ENCODE results near the gene OR7C2.
"Not testable (repeated sequence)": the region's sequence is repeated elsewhere in the genome, so short reads cannot be mapped to it uniquely, and the experiment has no call there.

Gene OR7C2

GRCh38 chr19:14943601-14944000 is 2.3 kb downstream of the OR7C2 start:
- TF ChIP-seq, protein P1, sequence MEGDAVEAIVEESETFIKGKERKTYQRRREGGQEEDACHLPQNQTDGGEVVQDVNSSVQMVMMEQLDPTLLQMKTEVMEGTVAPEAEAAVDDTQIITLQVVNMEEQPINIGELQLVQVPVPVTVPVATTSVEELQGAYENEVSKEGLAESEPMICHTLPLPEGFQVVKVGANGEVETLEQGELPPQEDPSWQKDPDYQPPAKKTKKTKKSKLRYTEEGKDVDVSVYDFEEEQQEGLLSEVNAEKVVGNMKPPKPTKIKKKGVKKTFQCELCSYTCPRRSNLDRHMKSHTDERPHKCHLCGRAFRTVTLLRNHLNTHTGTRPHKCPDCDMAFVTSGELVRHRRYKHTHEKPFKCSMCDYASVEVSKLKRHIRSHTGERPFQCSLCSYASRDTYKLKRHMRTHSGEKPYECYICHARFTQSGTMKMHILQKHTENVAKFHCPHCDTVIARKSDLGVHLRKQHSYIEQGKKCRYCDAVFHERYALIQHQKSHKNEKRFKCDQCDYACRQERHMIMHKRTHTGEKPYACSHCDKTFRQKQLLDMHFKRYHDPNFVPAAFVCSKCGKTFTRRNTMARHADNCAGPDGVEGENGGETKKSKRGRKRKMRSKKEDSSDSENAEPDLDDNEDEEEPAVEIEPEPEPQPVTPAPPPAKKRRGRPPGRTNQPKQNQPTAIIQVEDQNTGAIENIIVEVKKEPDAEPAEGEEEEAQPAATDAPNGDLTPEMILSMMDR (IDR thresholded peaks at IDR 0.05; ENCODE audit: low read depth, low read length) = no peak
- no peak overlapping the region for H3K4me3 ChIP-seq (replicated peaks in 1 of 2; ENCODE audit: low read depth in 2 of 2, low read length in 2 of 2)
- DNase-seq (ENCODE audit: low read depth in 2 of 2) = peak in 1 of 2 donors; percentile 51

- H3K4me3 ChIP-seq (replicated peaks in 1 of 2; ENCODE audit: low read depth in 2 of 2, low read length in 2 of 2) = no peak overlapping the region
- no peak for DNase-seq (ENCODE audit: low read depth in 2 of 2)
- TF ChIP-seq, protein P1 (IDR thresholded peaks at IDR 0.05; ENCODE audit: low read depth, low read length) = no peak
Measured at GRCh38 chr19:14944456-14944855, 3.2 kb downstream of the OR7C2 start.

DNA sequence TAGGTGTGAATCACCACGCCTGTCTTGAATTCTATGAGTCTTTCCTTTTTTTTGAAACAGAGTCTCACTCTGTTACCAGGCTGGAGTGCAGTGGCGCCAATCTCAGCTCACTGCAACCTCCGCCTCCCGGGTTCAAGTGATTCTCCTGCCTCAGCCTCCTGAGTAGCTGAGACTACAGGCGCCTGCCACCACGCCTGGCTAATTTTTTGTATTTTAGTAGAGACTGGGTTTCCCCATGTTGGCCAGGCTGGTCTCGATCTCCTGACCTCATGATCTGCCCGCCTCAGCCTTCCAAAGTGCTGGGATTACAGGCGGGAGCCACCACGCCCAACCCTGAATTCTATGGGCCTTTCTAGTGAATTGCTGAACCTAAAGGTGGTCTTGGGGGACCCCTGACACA is 8.1 kb downstream of the OR7C2 start:
- H3K4me3 ChIP-seq (replicated peaks in 1 of 2; ENCODE audit: low read depth in 2 of 2, low read length in 2 of 2); DNase-seq (ENCODE audit: low read depth in 2 of 2): not testable (repeated sequence)

DNA sequence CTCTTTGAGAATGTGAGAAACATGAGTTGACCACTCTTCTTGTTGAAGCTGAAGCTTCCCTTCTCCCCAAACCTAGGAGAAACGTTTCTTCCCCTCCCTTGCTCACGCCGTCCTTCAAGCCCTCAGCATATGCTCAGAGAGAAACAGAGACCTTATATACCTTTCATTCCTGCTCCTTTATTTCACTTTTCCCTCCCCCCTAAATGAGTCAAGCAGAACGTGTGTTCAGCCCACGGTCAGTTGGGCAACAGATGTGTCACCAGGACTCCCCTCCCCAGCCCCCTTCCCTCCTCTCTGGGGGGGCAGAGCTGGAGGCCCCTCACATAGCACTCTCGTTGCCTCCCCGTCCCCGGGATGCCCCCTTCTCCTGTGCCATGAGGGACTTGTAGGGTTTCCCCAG is 8.6 kb downstream of the OR7C2 start:
- H3K4me3 ChIP-seq (replicated peaks in 1 of 2; ENCODE audit: low read depth in 2 of 2, low read length in 2 of 2) = no peak overlapping the region
- TF ChIP-seq, protein P1 (IDR thresholded peaks at IDR 0.05; ENCODE audit: low read depth, low read length) = no peak
- no peak for DNase-seq (ENCODE audit: low read depth in 2 of 2)

GRCh38 chr19:14950421-14950820 is 9.1 kb downstream of the OR7C2 start:
- DNase-seq (ENCODE audit: low read depth in 2 of 2) = no peak
- H3K4me3 ChIP-seq (replicated peaks in 1 of 2; ENCODE audit: low read depth in 2 of 2, low read length in 2 of 2) = no peak overlapping the region
- TF ChIP-seq, protein P1 (IDR thresholded peaks at IDR 0.05; ENCODE audit: low read depth, low read length) = no peak

DNA sequence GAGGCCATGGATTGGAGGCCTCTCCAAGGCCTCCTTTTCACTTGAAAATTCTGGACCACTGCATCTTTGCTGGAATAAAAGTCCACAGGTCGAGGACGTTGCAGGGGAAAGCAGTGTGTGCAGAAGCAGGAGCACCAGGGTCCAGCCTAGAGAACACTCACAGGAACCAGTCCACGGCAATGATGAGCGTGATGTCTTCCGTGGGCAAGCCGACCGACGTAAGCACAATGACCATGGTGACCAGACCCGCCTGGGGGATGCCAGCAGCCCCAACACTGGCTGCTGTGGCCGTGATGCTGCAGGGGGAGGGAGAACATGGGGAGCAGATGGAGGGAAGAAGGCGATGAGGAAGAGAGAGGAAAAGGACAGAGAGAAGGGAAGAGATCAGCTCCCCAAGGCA is 11.5 kb downstream of the OR7C2 start:
- H3K4me3 ChIP-seq (replicated peaks in 1 of 2; ENCODE audit: low read depth in 2 of 2, low read length in 2 of 2) = no peak overlapping the region
- no peak for DNase-seq (ENCODE audit: low read depth in 2 of 2)
- TF ChIP-seq, protein P1 (IDR thresholded peaks at IDR 0.05; ENCODE audit: low read depth, low read length) = no peak

GRCh38 chr19:14954071-14954655 is 12.9 kb downstream of the OR7C2 start:
- TF ChIP-seq, protein P1 (IDR thresholded peaks at IDR 0.05; ENCODE audit: low read depth, low read length) = no peak

More at GRCh38 chr19:14954071-14954655, 12.9 kb downstream of the OR7C2 start:
- H3K4me3 ChIP-seq (replicated peaks in 1 of 2; ENCODE audit: low read depth in 2 of 2, low read length in 2 of 2) = no peak overlapping the region
- no peak for DNase-seq (ENCODE audit: low read depth in 2 of 2)
